HG02870 (cell line): ENCODE measurements around the gene HSPA2.
"Not testable (repeated sequence)": the region's sequence is repeated elsewhere in the genome, so short reads cannot be mapped to it uniquely, and the experiment has no call there.

Experiments used
- ATAC-seq: cut with Tn5 transposase; IDR thresholded peaks from one replicate; pipeline ENCODE4 v1.9.1; 2021; ENCODE audit warnings: mild to moderate bottlenecking, moderate library complexity; ENCODE audit not compliant: unreplicated experiment

Gene HSPA2

DNA sequence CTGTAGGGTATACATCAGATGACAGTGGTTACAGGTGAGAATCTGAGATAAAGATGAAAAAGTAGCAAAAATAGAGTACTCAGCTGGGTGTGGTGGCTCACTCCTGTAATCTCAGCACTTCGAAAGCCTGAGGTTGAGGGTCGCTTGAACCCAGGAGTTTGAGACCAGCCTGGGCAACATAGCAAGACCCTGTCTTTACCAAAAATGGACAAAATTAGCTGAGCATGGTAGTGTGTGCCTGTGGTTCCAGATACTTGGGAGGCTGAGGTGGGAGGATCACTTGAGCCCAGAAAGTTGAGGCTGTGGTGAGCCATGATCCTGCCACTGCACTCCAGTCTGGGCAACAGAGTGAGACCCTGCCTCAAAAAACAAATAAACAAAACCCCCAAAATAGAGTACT is 17.7 kb downstream of the HSPA2 start:
- ATAC-seq = not testable (repeated sequence)

GRCh38 chr14:64561631-64562030 is 21.1 kb downstream of the HSPA2 start:
- ATAC-seq = no peak

- no peak for ATAC-seq
These were observed 21.9 kb downstream of the HSPA2 start for GRCh38 chr14:64562436-64562835.

DNA sequence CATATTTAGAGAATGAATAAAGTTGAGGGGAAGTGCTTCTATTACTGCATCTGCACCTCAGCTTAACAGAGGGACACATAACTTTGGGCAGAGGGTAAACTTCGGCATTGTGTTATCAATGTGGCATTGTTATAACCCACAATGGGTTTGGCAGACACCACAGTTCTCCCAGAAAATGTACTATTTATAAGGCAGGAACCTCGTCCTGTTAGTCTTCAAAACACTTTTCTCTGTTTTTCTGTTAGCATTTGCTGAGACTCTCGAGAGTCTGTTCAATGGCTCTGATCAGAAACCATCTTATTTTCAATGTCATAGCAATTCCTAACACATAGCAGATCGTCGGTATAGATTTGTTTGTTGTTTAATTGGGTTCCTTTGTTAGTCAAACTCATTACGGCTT is 23.2 kb downstream of the HSPA2 start:
- ATAC-seq = no peak

- no peak for ATAC-seq
These were observed 26.1 kb downstream of the HSPA2 start for GRCh38 chr14:64566651-64567122.

GRCh38 chr14:64569138-64569631 is 28.6 kb downstream of the HSPA2 start:
- no peak for ATAC-seq

- ATAC-seq = not testable (repeated sequence)
These were observed 29.1 kb downstream of the HSPA2 start for GRCh38 chr14:64569646-64570045.

DNA sequence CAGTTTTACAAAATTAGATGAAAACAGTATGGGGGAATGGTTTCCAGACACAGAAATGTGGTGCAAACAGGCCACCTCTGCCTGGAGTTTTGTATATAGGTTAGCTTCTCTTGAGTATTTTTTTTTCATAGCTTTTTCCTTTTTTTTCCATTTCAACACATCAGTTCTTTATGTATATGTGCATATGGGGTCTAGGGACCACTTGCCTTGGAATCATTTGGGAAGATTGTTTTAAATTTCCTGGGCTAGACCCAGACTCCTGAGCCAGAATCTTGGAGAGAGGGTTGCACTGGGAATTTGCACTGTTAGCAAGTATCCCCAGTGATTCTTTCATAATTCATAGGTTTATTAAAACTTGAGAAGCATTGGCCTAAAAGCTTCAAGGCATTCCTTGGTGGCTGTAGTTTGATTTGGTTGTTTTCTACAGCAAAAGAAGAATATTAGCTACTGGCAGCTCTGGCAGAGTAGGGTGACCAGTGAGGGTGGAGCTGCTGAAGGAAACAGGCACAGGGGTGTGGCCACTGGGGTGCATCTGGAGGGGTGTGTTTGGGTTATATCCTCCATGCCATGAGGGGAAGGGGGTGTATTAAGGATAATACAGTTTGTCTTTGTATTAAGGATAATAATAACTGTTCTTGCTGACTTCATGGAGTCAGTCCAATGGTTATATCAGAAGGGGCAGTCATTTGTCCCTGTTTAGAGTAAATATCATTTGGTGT is 32.0 kb downstream of the HSPA2 start:
- ATAC-seq = no peak

DNA sequence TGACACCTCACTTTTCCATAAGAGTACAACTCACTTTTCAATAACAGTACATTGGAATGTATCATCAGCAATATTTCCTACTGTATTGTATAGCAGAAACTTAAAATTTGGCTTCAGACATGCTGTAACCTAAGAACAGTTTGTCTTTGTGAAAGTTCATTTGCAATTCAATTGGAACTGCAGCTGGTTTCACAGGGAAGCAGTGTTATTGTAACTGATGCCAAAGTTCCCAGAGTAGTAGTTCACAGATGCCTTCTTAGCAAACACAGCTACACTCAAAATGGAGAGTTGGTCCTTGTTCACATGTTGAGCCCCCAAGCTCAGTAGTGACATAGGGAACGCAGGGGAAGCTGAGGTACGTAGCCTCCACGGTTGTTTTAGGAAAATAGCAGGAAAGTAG is 32.6 kb downstream of the HSPA2 start:
- no peak for ATAC-seq

DNA sequence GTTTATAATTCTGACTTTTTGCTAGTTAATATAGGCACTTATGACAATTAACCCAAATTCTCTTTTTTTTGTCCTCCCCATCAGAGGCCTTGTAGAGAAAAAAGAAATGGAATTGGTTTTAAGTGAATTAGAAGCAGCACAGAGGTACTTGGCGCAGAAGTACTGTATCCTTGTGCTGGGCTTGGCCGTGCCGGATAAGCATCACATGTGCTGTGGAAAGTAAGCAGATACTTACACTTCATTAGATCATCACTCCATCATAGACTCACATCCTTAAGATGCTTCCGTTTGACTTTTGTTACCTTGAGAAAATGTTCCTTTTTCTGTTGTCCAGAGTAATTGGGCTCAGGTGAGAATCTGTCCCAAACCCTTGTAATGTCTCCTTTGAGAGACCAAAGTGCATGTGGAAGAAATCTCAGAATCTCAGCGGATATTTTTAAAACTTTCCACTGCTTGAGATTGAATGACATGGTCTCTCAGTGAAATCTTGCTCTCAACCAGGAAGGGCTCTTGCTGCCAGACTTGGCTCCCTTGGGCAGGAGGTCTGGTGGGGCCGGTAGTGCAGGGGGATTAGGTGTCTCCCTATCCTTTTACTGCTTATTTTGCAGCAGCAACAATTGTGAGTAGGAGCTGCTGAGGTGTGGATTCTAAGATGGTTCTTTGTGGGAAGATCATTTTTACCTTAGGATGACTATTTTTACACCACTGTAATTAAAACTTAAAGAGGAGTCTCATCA is 34.0 kb downstream of the HSPA2 start:
- ATAC-seq = no peak

DNA sequence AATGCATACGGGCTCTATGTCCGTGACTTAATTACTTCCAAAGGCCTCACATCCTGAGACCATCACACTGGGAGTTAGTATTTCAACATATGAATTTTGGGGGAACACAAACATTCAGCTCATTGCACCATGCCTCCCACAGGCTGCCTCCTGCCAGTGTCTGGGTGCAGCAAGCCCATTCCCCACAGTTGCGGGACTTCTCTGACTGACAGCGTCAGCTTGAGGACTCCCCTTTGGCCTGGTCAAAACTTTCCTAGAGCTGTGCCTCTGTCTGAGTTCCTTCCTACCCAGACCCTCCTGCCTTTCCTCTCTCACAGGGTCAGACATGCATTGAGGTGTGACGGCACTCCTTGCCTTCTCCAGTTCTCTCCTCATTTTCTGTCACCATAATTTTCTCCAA is 36.7 kb downstream of the HSPA2 start:
- ATAC-seq = no peak

DNA sequence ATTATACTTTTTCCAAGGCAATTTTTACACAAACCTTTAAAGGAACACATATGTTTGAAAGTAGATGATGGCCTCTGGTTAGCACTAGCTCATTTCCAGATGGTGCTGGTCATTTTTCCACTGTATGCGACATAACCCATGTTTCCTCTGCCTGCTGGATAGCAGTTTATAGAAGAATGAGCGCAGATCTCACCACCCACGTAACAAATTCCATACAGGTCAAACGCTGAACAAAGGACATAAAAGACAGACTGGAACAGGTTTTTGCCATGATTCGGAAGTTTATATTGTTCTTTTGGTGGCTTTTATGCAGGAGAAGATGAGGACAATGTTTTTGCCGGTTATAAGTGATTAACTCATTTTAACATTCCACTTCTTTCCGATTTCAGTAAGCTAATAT is 39.9 kb downstream of the HSPA2 start:
- ATAC-seq = no peak

- ATAC-seq = no peak
These were observed 40.8 kb downstream of the HSPA2 start for GRCh38 chr14:64581363-64581762.

DNA sequence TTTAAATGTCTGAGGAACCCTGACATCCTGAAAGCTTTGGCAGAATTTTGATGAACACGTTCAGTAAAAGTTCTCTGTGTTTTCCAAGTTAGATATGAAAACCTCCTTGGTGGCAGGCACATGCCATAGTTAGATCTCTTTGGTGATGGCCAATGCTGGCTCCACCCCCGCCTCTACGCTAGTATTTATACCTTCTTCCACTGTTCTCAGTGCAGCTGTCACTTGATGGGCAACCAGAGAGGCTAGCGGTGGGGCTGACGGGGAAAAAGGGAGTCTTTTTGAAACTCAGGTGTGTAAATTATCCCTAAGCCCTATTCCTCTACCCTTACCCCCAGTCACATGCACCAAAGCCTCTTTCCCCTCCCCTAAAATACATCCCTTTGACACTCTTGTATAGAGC is 41.3 kb downstream of the HSPA2 start:
- ATAC-seq = no peak

DNA sequence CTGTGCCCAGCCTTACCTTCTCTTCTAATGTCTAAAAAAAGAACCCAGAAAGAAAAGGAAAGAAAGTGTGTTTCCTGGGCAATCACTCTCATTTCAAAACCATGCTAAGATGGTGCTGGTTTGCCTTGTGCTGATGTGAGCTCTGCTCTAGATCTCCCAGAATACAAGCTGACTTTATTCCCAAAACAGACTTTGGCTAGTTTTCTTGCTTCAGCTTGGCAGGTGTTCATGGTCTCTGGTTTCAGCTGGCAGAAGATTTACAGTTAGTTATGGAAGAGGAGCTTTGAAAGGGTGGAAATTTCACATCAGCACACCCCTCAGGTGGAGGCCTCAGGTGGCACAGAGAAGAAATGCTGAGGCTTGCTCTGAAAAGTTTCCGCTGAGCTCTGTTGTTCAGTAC is 43.6 kb downstream of the HSPA2 start:
- no peak for ATAC-seq

DNA sequence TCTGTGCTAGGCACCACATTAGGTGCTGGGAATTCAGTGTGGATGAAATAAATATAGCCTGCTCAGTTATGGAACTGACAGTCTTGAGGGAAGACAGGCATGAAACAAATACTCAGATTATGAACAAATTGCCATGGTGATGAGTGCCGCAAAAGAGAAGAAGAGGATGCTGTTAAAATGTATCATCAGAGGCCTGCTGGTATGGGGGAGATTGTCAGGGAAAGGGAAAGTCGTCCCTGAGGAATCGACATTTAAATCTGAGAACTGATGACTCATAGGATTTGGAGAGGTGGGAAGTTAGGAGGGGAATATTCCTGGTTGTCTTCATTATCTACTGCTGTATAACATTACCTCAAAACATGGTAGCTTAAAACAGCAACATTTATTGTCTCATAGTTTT is 51.3 kb downstream of the HSPA2 start:
- no peak for ATAC-seq
